Choroid plexus epithelial cell (primary cell): Measurements from ENCODE around the gene TWIST2.

Experiments
- DNase-seq: peaks from one replicate; pipeline ENCODE4 v3.0.0-alpha.2; 2010; ENCODE audit warnings: low read depth
- H3K4me3 ChIP-seq: 2 replicates; pipeline ENCODE4 v1.5.1; 2011; ENCODE audit warnings: low read depth, mild to moderate bottlenecking, control low read depth, low read length, moderate library complexity
- CTCF ChIP-seq: conservative IDR thresholded peaks from 2 replicates; pipeline ENCODE4 v1.5.1; 2011; ENCODE audit warnings: low read depth, mild to moderate bottlenecking, control low read depth, inconsistent platforms, low read length, moderate library complexity

TWIST2 gene

GRCh38 chr2:238847841-238848690 is at the start of gene TWIST2:
TWIST2 (plus strand) TSS chr2:238848085; CDS start chr2:238848216, 131 bp downstream.
- peak; percentile 30 for TF ChIP-seq CTCF
- DNase-seq = peak; percentile 93
- H3K4me3 ChIP-seq = peak within 1 kb of the TSS; percentile 78

- TF ChIP-seq CTCF = no peak
- DNase-seq = no peak
- no peak overlapping the region for H3K4me3 ChIP-seq
These were observed 46.1 kb upstream of the TWIST2 start for GRCh38 chr2:238801791-238802190.

- TF ChIP-seq CTCF = no peak
- no peak overlapping the region for H3K4me3 ChIP-seq
- no peak for DNase-seq
These were observed 44.9 kb upstream of the TWIST2 start for GRCh38 chr2:238802957-238803356.

- H3K4me3 ChIP-seq = no peak overlapping the region
- no peak for TF ChIP-seq CTCF
- DNase-seq = no peak
These were observed 43.7 kb upstream of the TWIST2 start for GRCh38 chr2:238803996-238804870.

GRCh38 chr2:238808761-238809160 is 39.1 kb upstream of the TWIST2 start:
- DNase-seq = peak; percentile 7
- TF ChIP-seq CTCF = no peak
- H3K4me3 ChIP-seq = no peak overlapping the region

- DNase-seq = no peak
- H3K4me3 ChIP-seq = no peak overlapping the region
- TF ChIP-seq CTCF = no peak
These were observed 37.6 kb upstream of the TWIST2 start for GRCh38 chr2:238810321-238810720.
